Inflammatory macrophage (primary cell): ENCODE measurements around the gene SLC7A6.

ENCODE experiments used
- DNase-seq, 2 donors: peaks; one replicate each; pipeline ENCODE4 v3.0.0-alpha.2; 2020 to 2022

Gene SLC7A6

DNA sequence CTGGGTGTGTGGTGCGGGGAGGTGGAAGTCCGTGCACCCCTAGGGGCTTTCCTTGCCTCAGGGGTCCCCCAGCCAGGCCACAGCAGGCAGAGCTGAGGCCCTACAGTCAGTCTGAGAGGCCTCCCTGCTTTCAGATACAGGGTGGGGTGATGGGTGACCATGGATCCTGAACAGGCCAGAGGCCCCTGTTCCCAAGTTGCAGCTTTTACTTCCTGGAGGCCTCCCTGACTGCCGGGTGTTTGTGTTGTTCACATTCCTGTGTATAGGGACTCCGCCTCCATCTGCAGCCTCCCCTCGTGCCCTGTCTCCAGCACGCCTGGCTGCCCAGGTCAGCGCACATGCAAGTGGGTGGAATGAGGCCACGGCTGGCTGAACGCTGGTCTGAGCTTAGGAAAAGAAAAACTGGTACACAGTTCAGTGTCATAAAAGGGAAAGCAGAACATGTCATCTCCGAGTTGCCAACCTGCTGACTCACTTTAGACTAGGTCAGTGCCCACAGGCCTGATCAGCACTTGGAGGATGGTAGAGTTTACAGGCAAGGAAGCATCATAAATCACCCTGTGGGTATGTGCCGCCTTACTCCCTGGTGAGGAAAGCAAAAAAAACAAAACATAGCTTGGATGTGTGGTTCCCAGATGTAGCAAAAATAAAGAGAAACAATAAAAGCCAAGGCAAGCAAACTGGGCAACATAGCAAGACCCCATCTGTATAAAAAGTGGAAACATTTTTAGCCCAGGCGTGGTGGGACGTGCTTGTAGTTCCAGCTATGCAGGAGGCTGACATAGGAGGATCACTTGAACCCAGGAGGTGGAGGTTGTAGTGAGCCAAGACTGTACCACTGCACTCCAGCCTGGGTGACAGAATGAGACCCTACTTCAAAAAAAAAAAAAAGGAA is 6.2 kb upstream of the SLC7A6 start:
- peak; percentile 74 to 80 for DNase-seq

DNA sequence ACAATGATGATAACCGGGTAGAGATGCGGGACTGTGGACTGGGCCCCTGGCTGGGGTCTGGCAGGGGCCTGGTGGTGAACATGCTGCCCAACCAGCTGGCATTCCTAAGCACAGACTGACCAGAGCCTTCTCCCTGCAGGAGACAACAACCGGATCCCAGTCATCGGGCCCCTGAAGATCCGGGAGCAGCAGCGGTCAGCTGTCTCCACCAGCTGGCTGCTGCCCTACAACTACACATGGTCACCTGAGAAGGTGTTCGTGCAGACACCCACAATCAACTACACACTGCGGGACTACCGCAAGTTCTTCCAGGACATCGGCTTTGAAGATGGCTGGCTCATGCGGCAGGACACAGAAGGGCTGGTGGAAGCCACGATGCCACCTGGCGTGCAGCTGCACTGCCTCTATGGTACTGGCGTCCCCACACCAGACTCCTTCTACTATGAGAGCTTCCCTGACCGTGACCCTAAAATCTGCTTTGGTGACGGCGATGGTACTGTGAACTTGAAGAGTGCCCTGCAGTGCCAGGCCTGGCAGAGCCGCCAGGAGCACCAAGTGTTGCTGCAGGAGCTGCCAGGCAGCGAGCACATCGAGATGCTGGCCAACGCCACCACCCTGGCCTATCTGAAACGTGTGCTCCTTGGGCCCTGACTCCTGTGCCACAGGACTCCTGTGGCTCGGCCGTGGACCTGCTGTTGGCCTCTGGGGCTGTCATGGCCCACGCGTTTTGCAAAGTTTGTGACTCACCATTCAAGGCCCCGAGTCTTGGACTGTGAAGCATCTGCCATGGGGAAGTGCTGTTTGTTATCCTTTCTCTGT is 5.1 kb upstream of the SLC7A6 start:
- peak; percentile 46 to 56 for DNase-seq

DNA sequence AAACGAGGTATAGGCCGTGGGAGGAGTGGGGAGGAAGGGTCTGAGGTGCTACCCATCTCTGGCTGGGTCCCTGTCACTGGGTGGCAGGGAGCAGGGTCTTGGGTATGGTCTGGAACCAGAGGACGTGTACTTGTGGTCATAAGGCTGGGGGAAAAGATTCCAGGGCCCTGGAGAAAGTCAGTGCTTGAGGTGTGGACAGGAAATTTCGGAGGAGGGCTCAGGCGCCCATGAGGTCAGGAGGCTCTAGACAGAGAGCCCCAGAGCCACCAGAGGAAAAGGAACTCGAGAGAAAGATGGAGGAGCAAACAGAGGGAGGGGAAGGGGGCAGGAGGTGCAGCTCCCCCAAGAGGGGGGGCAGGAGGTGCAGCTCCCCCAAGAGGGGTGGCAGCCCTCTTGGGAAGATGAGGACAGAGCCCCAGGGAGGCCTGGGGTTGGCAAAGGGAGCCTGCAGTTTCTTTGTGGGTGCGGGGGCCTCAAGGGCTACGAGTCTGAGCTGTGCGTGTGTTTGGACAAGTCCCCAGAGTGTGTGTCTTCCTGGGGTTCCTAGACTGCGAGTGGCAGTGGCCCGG is 683 bp upstream of the SLC7A6 start:
- DNase-seq: no peak

DNA sequence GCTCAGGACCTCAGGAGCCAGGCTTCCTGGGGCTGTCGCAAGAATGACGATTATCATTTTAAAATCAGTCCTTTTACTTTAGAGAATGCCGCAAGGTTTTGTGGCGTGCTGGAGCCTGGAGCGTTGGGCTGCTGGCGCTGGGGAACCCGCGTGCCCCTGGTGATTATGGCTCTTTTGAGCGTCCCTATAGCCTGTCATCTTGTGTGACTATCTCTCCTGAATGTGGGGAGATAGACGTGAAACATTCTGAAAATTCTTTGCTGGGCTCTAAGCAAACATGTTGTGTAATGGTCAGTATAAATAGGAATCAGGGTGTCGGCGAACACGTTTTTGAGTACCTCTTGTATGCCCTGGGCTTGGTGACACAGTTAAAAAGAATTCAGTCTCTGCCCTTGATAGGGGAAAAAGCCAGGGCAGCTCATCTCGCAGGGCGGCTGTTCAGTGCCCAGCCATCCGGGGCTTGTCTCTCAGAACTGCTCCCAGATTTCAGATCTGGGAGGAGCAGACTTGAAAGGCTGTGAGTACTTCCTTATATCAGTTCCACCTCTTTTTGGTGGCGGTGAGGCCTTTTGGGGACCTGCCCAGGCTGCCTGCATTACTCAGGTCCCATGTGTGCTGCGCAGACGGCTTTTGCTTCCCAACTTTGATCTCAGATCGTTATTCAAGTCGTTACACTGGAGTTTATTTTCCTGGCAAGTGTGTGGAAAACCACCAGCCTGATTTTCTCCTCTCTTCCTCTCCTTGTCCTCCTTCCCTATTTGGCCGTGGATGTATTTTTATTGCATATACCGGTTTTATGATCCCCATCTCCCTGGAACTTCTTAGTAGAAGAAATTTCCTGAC is 973 bp downstream of the SLC7A6 start:
- DNase-seq: peak; percentile 53 to 64

DNA sequence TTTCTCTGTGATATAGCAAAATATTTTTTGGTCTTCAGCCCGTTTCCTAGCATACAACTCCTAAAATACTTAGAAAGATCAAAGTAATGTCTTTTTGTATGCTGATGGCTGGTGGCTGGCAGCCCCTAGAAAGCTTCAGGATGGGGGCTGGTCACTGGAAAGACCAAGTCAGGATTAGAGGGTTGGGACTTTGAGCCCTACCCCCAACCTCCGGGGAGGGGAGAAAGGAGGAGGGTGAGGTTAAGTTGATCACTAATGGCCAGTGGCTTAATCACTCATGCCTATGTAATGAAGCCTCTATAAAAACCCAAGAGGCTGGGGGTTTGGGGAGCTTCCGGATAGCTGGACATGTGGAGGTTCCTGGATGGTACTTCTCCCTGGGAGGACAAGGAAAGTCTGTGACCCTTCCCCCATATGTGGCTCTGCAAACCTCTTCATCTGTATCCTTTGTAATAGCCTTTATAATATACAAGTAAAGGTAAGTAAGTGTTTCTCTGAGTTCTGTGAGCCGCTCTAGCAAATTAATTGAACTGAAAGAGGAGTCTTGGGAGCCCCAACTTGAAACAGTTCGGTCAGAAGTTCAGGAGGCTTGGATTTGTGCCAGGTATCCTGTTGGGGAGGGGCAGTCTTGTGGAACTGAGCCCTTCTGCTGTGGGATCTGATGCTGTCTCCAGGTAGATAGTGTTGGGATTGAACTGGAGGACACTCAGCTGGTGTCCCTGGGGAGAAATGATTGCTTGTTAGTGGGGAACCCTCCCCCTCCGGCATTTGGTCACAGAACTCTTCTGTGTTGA is 3.5 kb downstream of the SLC7A6 start:
- no peak for DNase-seq

DNA sequence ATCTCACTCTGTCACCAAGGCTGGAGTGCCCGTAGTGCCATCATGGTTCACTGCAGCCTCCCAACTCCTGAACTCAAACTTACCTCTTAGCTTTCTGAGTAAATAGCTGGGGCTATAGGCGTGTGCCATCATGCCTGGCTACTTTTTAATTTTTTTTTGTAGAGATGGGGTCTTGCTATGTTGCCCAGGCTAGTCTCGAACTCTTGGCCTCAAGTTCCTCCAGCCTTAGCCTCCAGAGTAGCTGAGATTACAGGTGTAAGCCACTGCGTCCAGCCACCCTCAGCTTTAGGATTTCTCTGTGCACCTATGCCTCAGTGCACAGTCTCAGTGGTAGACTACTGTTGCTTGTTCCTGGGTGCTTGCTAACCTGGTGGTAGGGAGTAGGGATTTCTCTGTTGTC is 5.5 kb downstream of the SLC7A6 start:
- no peak for DNase-seq

DNA sequence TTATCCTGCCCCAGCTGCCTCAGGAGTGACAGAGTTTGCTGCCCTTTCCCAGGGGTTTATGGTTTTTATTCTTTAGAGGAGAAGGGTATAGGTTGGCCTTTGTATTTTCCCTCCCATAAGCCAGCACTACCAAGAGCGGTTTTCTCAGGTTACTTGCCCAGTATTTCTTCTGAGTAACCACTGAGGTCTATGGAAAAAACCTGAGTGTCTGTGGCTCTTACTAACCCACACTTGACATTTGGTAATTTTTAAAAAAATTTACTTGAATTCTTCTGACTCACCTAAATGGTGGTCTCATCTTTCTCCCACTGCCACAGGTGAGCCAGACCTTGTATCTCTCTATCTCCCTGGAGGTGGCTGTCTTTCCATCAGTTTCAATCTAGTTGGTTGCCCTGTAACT is 6.0 kb downstream of the SLC7A6 start:
- DNase-seq: no peak

DNA sequence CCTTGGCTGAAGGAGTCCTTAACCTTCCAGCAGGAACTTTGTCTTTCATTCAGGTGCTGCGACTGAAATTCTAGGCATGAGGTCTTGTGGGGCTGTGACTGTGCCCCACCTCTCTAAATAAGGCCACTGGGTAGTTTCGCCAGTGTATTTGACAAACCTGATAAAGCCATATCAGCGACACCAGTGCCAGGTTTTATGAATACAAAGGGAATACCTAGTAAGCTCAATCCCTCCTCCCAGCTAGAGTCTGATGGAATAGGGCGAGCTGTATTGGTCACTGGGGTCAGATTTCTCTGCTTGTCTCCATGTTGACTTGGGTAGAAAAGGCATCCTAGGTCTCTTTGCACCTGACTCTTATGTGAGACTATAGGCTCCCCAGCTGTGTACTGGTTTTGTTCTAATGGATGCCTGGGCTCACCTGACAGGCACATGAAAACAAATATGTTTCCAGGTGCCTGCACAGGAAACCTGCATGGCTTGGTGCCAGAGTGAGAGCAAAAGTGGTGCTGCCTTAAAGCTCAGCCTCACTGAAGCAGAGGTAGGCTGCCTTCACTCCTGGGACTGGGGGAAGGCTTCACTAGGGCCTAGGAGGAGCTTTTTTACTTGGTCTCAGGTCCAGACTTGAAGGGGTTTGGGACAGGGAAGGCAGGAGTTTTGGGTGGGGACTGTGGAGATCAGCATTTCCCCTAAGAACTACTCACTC is 8.3 kb downstream of the SLC7A6 start:
- no peak for DNase-seq

DNA sequence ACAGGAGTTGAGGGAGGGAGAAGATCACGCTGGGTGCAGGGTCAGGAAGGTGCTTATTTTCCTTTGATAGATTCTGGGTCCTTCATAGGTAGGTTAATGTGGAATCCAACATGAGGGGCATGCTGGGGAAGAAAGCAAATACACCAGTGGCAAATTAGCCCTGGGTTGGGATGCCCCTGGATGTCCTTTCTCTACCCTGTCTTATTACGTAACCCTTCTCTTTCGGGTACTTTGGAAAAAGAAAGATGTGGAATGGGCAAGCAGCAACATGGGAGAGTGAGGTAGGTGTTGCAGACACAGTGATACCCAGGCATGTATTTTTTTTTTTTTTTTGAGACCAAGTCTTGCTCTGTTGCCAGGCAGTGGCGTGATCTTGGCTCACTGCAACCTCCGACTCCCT is 9.1 kb downstream of the SLC7A6 start:
- DNase-seq: no peak

DNA sequence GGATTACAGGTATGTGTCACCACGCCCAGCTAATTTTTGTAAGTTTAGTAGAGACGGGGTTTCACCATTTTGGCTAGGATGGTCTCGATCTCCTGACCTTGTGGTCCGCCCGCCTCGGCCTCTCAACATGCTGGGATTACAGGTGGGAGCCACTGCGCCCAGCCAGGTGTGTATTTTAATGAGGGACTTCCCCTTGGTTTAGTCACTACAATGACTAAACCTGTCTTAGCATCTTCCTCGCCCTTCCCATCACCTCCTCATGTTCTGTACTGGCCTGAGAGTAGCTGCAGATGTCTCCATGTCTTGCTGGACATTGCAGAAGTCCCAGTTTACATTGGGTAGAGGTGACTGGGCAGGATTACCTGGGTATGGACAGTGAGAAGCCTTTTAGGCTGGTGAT is 9.6 kb downstream of the SLC7A6 start:
- DNase-seq: no peak

DNA sequence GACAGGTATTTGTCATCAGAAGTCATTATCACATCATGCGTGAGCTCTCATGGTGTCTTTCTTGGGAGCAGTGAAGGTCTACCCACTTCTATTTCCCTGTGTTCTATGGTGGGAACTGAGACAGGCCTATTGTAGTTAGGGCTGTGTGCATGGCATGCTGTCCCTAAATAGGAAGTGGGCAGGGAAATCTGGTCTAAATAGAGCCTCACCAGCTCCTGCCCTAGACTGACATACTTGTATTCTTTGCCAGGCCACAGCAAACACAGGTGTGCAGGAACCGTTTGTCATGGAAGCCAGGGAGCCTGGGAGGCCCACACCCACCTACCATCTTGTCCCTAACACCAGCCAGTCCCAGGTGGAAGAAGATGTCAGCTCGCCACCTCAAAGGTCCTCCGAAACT is 10.1 kb downstream of the SLC7A6 start:
- no peak for DNase-seq

DNA sequence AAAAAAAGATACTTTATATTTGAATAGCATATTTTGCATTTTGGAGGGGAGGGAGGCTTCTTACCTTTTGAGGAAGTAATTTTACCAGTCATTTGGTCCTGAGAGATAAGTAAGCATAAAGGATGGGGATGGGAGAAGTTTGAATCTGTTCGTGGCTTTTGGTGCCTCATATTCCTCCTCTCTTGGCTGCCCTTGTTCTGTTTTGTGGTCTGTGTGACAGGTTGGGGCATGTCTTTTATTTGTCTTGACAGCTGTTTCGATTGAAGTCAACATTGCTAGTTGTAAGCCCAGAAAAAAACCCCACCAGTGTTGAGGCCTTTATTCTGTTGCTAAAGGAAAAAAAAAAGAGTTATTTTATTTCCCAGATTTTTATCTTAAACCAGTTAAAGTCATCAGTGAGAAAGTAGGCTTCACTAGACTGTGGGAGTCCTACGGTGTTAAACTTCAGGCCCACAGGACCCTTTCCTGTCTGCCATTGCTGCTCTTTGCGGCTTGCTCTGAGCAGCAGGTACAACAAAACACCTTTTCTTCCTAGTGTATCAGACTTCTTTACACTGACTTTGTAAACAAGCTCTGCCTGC is 11.4 kb downstream of the SLC7A6 start:
- DNase-seq: no peak

DNA sequence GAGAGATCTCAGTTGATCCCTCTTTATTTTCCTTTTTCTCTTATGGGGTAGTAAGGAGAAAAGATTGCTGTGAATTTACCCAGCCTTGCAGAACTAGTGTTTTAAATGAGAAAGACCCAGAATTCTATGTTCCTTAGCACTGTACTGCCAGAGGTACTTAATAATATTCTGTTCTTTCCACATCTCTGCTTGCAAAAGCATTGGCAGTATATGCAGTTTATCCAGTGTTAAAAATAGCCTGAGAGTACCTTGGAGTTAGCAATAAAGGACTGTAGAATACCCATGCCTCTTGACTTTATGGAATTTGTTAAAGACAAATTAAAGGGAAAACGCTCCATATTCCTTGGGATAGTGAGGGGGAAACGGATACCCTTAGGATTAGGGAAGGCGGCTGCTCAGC is 11.9 kb downstream of the SLC7A6 start:
- DNase-seq: no peak

DNA sequence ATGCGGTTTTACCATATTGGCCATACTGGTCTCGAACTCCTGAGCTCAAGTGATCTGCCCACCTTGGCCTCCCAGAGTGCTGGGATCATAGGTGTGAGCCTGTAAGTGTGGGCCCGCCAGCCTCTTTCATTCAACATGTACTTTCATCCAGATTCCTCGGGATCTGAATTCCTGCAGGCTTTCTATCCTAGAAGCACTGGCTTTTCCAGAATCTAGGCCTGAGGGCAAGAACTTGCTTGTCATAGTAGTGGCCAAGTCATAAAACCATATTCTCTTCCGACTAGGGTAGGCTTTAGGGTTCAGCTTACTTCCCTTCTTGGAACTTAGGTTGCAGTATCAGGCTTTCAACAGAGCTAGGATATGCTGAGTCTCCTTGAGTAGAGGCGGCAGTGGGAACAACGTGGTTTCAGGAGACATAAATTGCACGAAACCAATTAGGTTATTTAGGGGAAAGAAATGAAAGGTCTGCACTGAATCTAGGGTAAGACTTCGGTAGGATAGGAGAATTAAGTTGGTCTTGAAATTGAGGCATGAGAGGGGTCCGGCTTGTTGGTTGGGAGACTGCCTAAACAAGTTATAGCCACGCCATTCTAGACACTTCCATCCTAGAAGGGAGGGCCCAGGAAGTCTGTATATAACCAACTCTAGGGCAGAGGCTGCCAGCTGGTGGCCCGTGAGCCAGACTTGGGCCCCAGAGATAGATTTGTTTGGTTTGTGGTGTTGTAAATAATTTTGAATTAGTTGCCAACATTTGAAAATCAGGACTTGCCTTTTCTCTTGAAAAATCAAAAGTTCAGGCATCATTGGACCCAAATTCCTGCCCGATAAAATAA is 15.6 kb downstream of the SLC7A6 start:
- peak; percentile 51 to 67 for DNase-seq

DNA sequence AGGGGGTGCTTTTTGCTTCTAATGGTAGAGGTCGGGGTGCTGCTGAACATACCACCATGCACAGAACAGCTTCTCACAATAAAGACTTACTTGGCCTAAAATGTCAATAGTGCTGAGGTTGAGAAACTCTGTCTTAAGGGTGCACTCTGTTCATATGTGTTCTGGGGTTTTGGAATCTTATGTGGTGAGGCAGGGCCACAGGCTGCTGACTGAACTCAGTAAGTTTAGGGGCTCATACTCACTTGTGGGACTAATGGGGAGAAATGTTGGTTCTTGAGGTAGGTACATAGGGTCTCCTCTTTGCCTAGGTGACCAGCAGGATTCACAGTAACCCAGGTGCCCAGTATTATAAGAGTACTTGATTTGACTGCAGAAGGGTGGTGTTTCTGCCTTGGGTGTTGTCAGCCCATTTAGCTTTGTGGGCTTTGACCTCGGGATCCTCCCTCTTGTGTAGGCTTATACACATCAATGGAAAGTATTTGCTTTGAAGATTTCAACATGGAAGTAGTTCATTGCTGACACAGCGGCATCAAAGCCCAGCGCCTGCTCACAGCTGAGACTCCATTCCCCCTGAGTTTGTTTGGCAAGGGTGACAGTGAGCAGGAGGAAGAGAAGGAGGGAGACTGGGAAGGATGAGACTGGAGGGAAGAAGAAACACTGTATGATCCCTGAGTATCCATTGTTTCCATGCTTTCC is 17.2 kb downstream of the SLC7A6 start:
- no peak for DNase-seq

DNA sequence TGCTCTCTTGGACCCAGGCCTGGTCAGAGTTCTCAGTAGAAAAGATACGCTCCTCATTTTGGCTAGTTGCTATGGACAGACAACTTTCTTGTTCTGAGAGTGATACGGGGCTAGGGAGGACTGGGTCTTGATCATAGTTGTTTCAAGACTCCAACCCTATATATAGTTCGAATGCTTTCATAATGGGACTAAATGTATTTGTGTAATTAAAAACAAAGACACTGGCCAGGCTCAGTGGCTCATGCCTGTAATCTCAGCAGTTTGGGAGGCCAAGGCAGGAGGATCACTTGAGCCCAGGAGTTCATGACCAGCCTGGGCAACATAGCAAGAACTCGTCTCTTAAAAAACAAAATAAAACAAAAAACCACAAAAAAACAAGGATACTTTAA is 17.7 kb downstream of the SLC7A6 start:
- no peak for DNase-seq

DNA sequence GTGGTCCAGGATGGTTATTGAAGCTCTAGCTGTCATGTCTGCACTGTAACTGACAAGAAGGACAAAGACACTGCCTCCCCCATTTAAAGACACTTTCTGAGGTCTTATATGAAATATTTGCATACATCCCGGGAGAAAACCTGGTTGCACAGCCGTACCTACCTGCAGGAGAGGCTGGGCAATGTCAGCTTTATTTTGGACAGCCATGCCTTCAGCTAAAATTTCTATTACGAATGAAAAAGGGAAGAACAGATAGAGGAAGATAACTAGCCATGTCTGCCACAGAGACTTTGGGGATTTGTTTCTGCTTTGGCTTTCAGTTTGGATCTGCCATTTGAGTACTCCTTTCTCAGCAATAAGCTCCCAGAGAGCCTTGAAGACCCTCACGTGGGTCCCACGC is 19.0 kb downstream of the SLC7A6 start:
- DNase-seq: peak in 1 of 2 donors; percentile 4

DNA sequence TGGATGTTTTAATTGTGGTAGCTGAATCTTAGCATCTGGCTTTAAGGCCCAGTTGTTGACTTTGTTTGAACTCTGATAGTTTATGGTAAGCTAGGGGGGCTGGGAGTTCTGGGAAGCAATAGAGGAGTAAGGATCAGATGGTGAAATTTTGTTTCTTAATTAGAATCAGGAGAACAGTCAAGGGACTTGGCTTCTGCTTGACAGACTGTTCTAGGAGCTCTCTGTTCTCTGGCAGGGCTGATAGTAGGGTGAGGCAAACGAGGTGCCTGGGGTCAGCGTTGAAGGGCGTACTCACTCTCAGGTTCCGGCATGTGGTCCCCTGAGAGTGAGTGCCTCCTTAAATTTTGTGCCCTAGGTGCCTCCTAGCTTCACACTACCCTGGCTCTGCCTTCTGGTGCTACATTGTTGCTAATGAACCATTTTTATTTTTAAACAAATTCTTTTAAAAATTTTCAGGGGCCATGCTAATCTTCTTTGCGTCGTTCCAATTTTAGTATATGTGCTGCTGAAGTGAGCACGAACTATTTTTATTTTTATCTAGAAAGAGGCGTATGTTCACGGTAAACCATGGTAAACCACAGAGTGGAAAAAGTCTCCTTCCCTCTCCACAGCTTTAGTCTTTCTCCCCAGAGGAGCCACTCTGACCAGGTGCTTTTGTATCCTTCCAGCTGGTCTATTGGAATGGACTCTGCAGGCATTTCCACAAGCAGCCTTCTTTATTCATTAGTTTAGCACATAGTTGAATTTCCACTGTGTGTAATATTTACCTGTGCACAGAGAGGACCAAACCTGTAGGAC is 19.7 kb downstream of the SLC7A6 start:
- no peak for DNase-seq
